ENCODE results near the gene ZBTB7C.

Gene ZBTB7C

GRCh38 chr18:48354746-48355260, 54.4 kb downstream of the ZBTB7C start:
- Histone ChIP-seq H3K27me3 (ENCODE audit: insufficient read depth, low read length, poor library complexity) (peaks cover 16% of the 10 kb centered on the region), H3K4me2 (ENCODE audit: insufficient read depth, low read length) (no peak overlapping the region), H3K4me3 (ENCODE audit: low read depth in 1 of 2, low read length in 2 of 2) (no peak overlapping the region), H3K27ac (ENCODE audit: low read length) (no peak overlapping the region), H3K36me3 (ENCODE audit: insufficient read depth, low read length) (no peaks in the 10 kb centered on the region), H3K79me2 (ENCODE audit: insufficient read depth, low read length) (no peaks in the 10 kb centered on the region), H3K9me3 (ENCODE audit: insufficient read depth, low read length, severe bottlenecking) (no peaks in the 10 kb centered on the region), H4K20me1 (ENCODE audit: insufficient read depth, low read length) (no peaks in the 10 kb centered on the region; the same call in 1 of the 2 replicates), H2AFZ (ENCODE audit: low read depth, low read length) (no peak overlapping the region), H3K9ac (ENCODE audit: low read depth, low read length) (no peak overlapping the region), H3K4me1 (ENCODE audit: insufficient read depth, low read length) (no peaks in the 10 kb centered on the region)
- TF ChIP-seq EZH2 (IDR thresholded peaks at IDR 0.05; ENCODE audit: borderline replicate concordance, low read depth, low read length, severe bottlenecking): no peak
- TF ChIP-seq CTCF (IDR thresholded peaks at IDR 0.05; ENCODE audit: borderline replicate concordance, extremely low read depth, low read length, poor library complexity, severe bottlenecking): no peak
- no peak for DNase-seq
- ATAC-seq (ENCODE audit: insufficient read depth, low read depth): no peak

GRCh38 chr18:48352051-48352755, 57.0 kb downstream of the ZBTB7C start:
- no peaks in the 10 kb centered on the region for H3K79me2 ChIP-seq (ENCODE audit: insufficient read depth, low read length)
- H2AFZ ChIP-seq (ENCODE audit: low read depth, low read length): no peak overlapping the region
- H3K4me1 ChIP-seq (ENCODE audit: insufficient read depth, low read length): no peaks in the 10 kb centered on the region
- H3K4me3 ChIP-seq (ENCODE audit: low read depth in 1 of 2, low read length in 2 of 2): no peak overlapping the region
- H3K4me2 ChIP-seq (ENCODE audit: insufficient read depth, low read length): no peak overlapping the region
- H3K27me3 ChIP-seq (ENCODE audit: insufficient read depth, low read length, poor library complexity): peaks cover 15% of the 10 kb centered on the region
- no peaks in the 10 kb centered on the region for H3K36me3 ChIP-seq (ENCODE audit: insufficient read depth, low read length)
- no peak for TF ChIP-seq EZH2 (IDR thresholded peaks at IDR 0.05; ENCODE audit: borderline replicate concordance, low read depth, low read length, severe bottlenecking)
- no peak for TF ChIP-seq CTCF (IDR thresholded peaks at IDR 0.05; ENCODE audit: borderline replicate concordance, extremely low read depth, low read length, poor library complexity, severe bottlenecking)
- H4K20me1 ChIP-seq (ENCODE audit: insufficient read depth, low read length): no peaks in the 10 kb centered on the region; the same call in 1 of the 2 replicates
- no peak overlapping the region for H3K27ac ChIP-seq (ENCODE audit: low read length)
- no peak overlapping the region for H3K9ac ChIP-seq (ENCODE audit: low read depth, low read length)
- DNase-seq: no peak
- no peak for ATAC-seq (ENCODE audit: insufficient read depth, low read depth)
- no peaks in the 10 kb centered on the region for H3K9me3 ChIP-seq (ENCODE audit: insufficient read depth, low read length, severe bottlenecking)

GRCh38 chr18:48351216-48352050, 57.8 kb downstream of the ZBTB7C start:
- no peak for DNase-seq
- Histone ChIP-seq H3K9ac (ENCODE audit: low read depth, low read length) (no peak overlapping the region), H4K20me1 (ENCODE audit: insufficient read depth, low read length) (no peaks in the 10 kb centered on the region; the same call in 1 of the 2 replicates), H3K79me2 (ENCODE audit: insufficient read depth, low read length) (no peaks in the 10 kb centered on the region), H3K9me3 (ENCODE audit: insufficient read depth, low read length, severe bottlenecking) (no peaks in the 10 kb centered on the region), H3K4me2 (ENCODE audit: insufficient read depth, low read length) (no peak overlapping the region), H3K36me3 (ENCODE audit: insufficient read depth, low read length) (no peaks in the 10 kb centered on the region), H3K4me1 (ENCODE audit: insufficient read depth, low read length) (no peaks in the 10 kb centered on the region), H2AFZ (ENCODE audit: low read depth, low read length) (no peak overlapping the region), H3K27me3 (ENCODE audit: insufficient read depth, low read length, poor library complexity) (peaks cover 10% of the 10 kb centered on the region), H3K4me3 (ENCODE audit: low read depth in 1 of 2, low read length in 2 of 2) (no peak overlapping the region), H3K27ac (ENCODE audit: low read length) (no peak overlapping the region)
- no peak for ATAC-seq (ENCODE audit: insufficient read depth, low read depth)
- TF ChIP-seq CTCF (IDR thresholded peaks at IDR 0.05; ENCODE audit: borderline replicate concordance, extremely low read depth, low read length, poor library complexity, severe bottlenecking) (no peak), EZH2 (IDR thresholded peaks at IDR 0.05; ENCODE audit: borderline replicate concordance, low read depth, low read length, severe bottlenecking) (no peak)
